Activated CD8-positive, alpha-beta T cell treated with anti-CD3 and anti-CD28 coated beads for 36 hours (primary cell): Measurements from ENCODE around the gene TDO2. TPM values are rescaled to one million over a fixed set of nuclear protein-coding genes. Genes with fewer than 3 reads are reported as not detected.

ENCODE experiments used
- ATAC-seq: fragments of 200-7000 bp; cut with Tn5 transposase; one replicate; pipeline ENCODE4 v1.10.0; 2021; ENCODE audit warnings: mild to moderate bottlenecking, moderate library complexity
- CTCF ChIA-PET: fragments of 350-600 bp; sonication (Branson Sonifier 250); formaldehyde crosslinking; loops from one replicate; lab custom pipeline; 2021; ENCODE audit warnings: antibody characterized with exemption; lab: Charles Lee
- POLR2A ChIA-PET: fragments of 350-600 bp; sonication (Branson Sonifier 250); formaldehyde crosslinking; loops from one replicate; lab custom pipeline; 2021; ENCODE audit warnings: antibody characterized with exemption; lab: Charles Lee
- DNase-seq: peaks from one replicate; pipeline ENCODE4 v3.0.0-alpha.2; 2020
- H3K27ac Mint-ChIP-seq: one replicate; pipeline ENCODE4 v1.8.0; 2021; ENCODE audit warnings: mild to moderate bottlenecking, mixed read lengths
- H3K27me3 Mint-ChIP-seq: one replicate; pipeline ENCODE4 v1.8.0; 2021; ENCODE audit warnings: mixed read lengths
- H3K36me3 Mint-ChIP-seq: one replicate; pipeline ENCODE4 v1.8.0; 2021; ENCODE audit warnings: low read depth, mixed read lengths
- H3K4me1 Mint-ChIP-seq: one replicate; pipeline ENCODE4 v1.8.0; 2021; ENCODE audit warnings: low read depth, mixed read lengths
- H3K4me3 Mint-ChIP-seq: one replicate; pipeline ENCODE4 v1.8.0; 2021; ENCODE audit warnings: mild to moderate bottlenecking, moderate library complexity, mixed read lengths
- H3K9me3 Mint-ChIP-seq: one replicate; pipeline ENCODE4 v1.8.0; 2021; ENCODE audit warnings: mixed read lengths
- intact Hi-C: fragments of 100-400 bp; cut with micrococcal nuclease; formaldehyde crosslinking; loops from one replicate; pipeline ENCODE4 v1.10.0; 2022
- total RNA-seq, 2 experiments: library from RNA; stranded (reverse); gene quantifications; one replicate each; pipeline ENCODE4 v1.2.3, GENCODE V29; 2021
- TF ChIP-seq, protein P1 (sequence below): fragments of 200-600 bp; IDR thresholded peaks from one replicate; pipeline ENCODE4 v1.8.0; 2022; ENCODE audit warnings: antibody characterized with exemption, mild to moderate bottlenecking

Gene TDO2
- total RNA-seq, 2 experiments from 2014 or later = not detected

DNA sequence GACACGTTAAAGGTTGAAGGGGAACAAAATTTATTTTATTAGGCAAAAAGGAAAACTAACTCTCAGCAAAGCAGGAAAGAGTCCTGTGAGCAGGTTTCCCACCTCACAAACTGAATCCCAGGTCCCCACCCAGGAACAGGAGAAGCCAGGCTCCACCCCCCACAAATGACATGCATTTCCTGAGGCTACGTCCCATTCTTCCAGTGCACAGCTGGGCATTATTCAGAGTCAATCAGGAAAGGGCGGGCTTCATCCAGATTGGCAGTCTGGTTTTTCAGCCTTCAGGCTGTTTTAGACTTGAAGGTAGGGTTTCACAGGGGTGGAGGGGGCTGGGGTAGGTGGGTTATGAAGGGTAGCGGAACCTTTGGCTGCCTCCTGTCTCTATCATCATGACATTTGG is 25.5 kb upstream of the TDO2 start:
- Mint-ChIP-seq H3K27ac (no peak overlapping the region), H3K27me3 (peaks cover 2% of the 10 kb centered on the region), H3K4me1 (no peaks in the 10 kb centered on the region), H3K36me3 (no peaks in the 10 kb centered on the region), H3K4me3 (no peak overlapping the region), H3K9me3 (no peaks in the 10 kb centered on the region)
- ChIA-PET CTCF (no interaction called here), POLR2A (interaction anchor here (1.3 kb wide), 1 partner anchor 75 kb away, joined by 5 read pairs; no protein-coding TSS in a partner anchor)
- no peak for DNase-seq
- no peak for ATAC-seq
- TF ChIP-seq, protein P1, sequence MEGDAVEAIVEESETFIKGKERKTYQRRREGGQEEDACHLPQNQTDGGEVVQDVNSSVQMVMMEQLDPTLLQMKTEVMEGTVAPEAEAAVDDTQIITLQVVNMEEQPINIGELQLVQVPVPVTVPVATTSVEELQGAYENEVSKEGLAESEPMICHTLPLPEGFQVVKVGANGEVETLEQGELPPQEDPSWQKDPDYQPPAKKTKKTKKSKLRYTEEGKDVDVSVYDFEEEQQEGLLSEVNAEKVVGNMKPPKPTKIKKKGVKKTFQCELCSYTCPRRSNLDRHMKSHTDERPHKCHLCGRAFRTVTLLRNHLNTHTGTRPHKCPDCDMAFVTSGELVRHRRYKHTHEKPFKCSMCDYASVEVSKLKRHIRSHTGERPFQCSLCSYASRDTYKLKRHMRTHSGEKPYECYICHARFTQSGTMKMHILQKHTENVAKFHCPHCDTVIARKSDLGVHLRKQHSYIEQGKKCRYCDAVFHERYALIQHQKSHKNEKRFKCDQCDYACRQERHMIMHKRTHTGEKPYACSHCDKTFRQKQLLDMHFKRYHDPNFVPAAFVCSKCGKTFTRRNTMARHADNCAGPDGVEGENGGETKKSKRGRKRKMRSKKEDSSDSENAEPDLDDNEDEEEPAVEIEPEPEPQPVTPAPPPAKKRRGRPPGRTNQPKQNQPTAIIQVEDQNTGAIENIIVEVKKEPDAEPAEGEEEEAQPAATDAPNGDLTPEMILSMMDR = no peak
- intact Hi-C loops = no loop called here

DNA sequence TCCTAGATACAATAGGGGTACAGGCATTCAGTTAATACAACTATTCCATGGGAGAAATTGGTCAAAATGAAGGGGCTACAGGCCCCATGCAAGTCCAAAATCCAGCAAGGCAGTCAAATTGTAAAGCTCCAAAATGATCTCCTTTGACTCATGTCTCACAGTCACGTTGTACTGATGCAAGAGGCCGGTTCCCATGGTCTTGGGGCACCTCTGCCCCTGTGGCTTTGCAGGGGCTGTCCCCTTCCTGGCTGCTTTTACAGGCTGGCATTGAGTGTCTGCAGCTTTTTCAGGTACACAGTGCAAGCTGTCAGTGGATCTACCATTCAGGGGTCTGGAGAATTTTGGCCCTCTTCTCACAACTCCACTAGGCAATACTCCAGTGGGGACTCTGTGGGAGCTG is 24.9 kb upstream of the TDO2 start:
- ChIA-PET CTCF (no interaction called here), POLR2A (interaction anchor here (1.3 kb wide), 1 partner anchor 75 kb away, joined by 5 read pairs; no protein-coding TSS in a partner anchor)
- Mint-ChIP-seq H3K9me3 (no peaks in the 10 kb centered on the region), H3K36me3 (no peaks in the 10 kb centered on the region), H3K27ac (no peak overlapping the region), H3K27me3 (peaks cover 2% of the 10 kb centered on the region), H3K4me3 (no peak overlapping the region), H3K4me1 (no peaks in the 10 kb centered on the region)
- ATAC-seq (peak; percentile 45), DNase-seq (peak; percentile 8)
- TF ChIP-seq, protein P1 = no peak
- intact Hi-C loops = no loop called here

DNA sequence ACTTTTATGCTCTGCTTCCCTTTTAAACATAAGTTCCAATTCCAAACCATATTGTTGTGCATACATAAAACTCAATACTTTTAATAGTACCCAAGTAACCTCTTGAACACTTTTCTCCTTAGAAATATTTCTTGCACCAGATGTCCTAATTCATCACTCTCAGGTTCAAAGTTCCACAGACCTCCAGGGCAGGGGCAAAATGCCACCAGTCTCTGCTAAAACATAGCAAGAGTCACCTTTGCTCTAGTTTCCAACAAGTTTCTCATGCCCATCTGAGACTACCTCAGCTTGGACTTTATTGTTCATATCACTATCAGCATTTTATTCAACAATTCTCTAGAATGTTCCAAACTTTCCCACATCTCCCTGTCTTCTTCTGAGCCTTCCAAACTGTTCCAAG is 23.7 kb upstream of the TDO2 start:
- Mint-ChIP-seq H3K27me3 (peaks cover 2% of the 10 kb centered on the region), H3K27ac (no peak overlapping the region), H3K4me1 (no peaks in the 10 kb centered on the region), H3K4me3 (no peak overlapping the region), H3K36me3 (no peaks in the 10 kb centered on the region), H3K9me3 (no peaks in the 10 kb centered on the region)
- DNase-seq (no peak), ATAC-seq (no peak)
- ChIA-PET POLR2A (no interaction called here), CTCF (no interaction called here)
- intact Hi-C loops = no loop called here
- TF ChIP-seq, protein P1 = no peak

DNA sequence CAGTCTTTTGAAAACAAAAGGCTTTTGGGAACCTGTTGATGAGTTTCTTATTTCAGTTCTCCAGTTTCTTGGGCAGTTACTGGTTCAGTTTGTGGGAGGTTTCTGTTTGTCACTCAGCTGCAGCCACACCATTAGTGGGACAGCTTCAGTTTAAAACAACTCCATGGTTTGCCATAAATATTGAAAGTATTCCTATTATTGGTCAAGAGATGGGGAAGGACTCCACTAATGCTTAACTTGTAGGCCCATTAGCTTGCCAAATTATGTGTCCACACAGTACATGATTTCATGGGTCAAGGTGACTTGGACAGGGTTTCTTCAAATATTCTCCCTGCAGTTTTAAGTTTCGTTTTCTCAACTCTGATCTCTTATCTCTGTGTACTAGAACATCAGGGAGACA is 21.9 kb upstream of the TDO2 start:
- peaks cover 2% of the 10 kb centered on the region for H3K27me3 Mint-ChIP-seq
- intact Hi-C loops = no loop called here
- CTCF ChIA-PET = no interaction called here
- H3K4me1 Mint-ChIP-seq = no peaks in the 10 kb centered on the region
- no peak for DNase-seq
- H3K9me3 Mint-ChIP-seq = no peaks in the 10 kb centered on the region
- no peak overlapping the region for H3K4me3 Mint-ChIP-seq
- H3K27ac Mint-ChIP-seq = no peak overlapping the region
- ATAC-seq = no peak
- POLR2A ChIA-PET = no interaction called here
- TF ChIP-seq, protein P1 = no peak
- no peaks in the 10 kb centered on the region for H3K36me3 Mint-ChIP-seq

DNA sequence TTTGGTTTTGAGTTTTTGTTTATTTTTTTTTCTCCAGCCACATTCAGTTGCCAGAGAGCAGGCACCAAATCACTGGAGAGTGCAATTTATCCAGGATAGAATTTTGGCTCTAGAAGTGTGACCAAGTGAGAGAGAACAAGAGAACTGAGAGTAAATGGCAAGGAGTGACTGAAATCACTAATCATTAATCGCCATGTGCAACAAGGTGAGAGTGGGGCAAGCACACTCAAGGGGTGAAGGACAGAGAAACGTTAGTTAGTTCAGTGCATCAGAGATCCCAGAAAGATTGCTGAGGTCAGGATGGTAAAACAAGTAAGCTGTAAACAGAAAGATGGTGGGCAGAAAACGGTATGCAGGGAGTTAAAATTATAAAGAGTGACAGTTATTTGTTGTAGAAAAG is 19.6 kb upstream of the TDO2 start:
- CTCF ChIA-PET = no interaction called here
- Mint-ChIP-seq H3K4me3 (no peak overlapping the region), H3K9me3 (no peaks in the 10 kb centered on the region), H3K27me3 (peaks cover 4% of the 10 kb centered on the region), H3K4me1 (no peaks in the 10 kb centered on the region), H3K27ac (no peak overlapping the region), H3K36me3 (no peaks in the 10 kb centered on the region)
- intact Hi-C loops = no loop called here
- ATAC-seq = no peak
- no peak for DNase-seq
- POLR2A ChIA-PET = no interaction called here
- TF ChIP-seq, protein P1 = no peak
